CD14-positive monocyte (primary cell): ENCODE measurements around the gene SERPINE1. TPM values are rescaled to one million over a fixed set of nuclear protein-coding genes. Genes with fewer than 3 reads are reported as not detected.
A peak's percentile ranks its signal among the peaks of the same experiment; 100 is the strongest.

ENCODE experiments used
- DNase-seq, 3 donors: peaks; one replicate each; pipeline ENCODE4 v3.0.0-alpha.2; 2011 to 2022
- H2AFZ ChIP-seq: 2 replicates; pipeline ENCODE4 v1.6.0; 2012; ENCODE audit warnings: mild to moderate bottlenecking, low read depth, low read length, inconsistent platforms; ENCODE audit not compliant: insufficient read depth, poor library complexity, severe bottlenecking
- H3K27ac ChIP-seq, 2 donors: 1 replicate in 1 of 2; 2 replicates in 1 of 2; pipeline ENCODE4 v1.5.1; 2012 to 2013; ENCODE audit warnings: low read length in 2 of 2, control low read depth in 1 of 2, inconsistent platforms in 1 of 2, low read depth in 1 of 2, mild to moderate bottlenecking in 1 of 2
- H3K27me3 ChIP-seq, 2 donors: one replicate each; pipeline versions ENCODE4 v1.6.0 to v1.6.1; 2011 to 2013; ENCODE audit warnings: low read length in 2 of 2; ENCODE audit not compliant: control insufficient read depth in 2 of 2, insufficient read depth in 2 of 2
- H3K36me3 ChIP-seq, 2 donors: replicated peaks in 1 of 2; 1 replicate in 1 of 2; 2 replicates in 1 of 2; pipeline versions ENCODE4 v1.5.1 to v1.6.1; 2012 to 2013; ENCODE audit warnings: low read length in 2 of 2, control low read depth in 1 of 2, inconsistent platforms in 1 of 2, mild to moderate bottlenecking in 1 of 2; ENCODE audit not compliant: insufficient read depth in 2 of 2, control insufficient read depth in 1 of 2
- H3K4me1 ChIP-seq, 2 donors: 1 replicate in 1 of 2; 2 replicates in 1 of 2; pipeline versions ENCODE4 v1.5.1 to v1.6.1; 2012 to 2013; ENCODE audit warnings: low read length in 2 of 2, control low read depth in 1 of 2, inconsistent platforms in 1 of 2, mild to moderate bottlenecking in 1 of 2, moderate library complexity in 1 of 2; ENCODE audit not compliant: insufficient read depth in 2 of 2, control insufficient read depth in 1 of 2
- H3K4me2 ChIP-seq: replicated peaks from 2 replicates; pipeline ENCODE3; 2012; ENCODE audit warnings: low read length, moderate library complexity, mild to moderate bottlenecking; ENCODE audit not compliant: poor library complexity, severe bottlenecking; ENCODE audit errors: extremely low read depth
- H3K4me3 ChIP-seq, 3 experiments: fragments of 200-600 bp in 1 of 3; sonication (generic) in 1 of 3; replicated peaks in 1 of 3; 1 replicate in 2 of 3; 2 replicates in 1 of 3; pipeline ENCODE4 v1.5.1; 2011 to 2013; ENCODE audit warnings: low read length in 3 of 3, mild to moderate bottlenecking in 3 of 3, control low read depth in 2 of 3, low read depth in 2 of 3, inconsistent platforms in 1 of 3, moderate library complexity in 1 of 3
- H3K79me2 ChIP-seq: 2 replicates; pipeline ENCODE4 v1.6.0; 2012; ENCODE audit warnings: mild to moderate bottlenecking, control low read depth, inconsistent platforms, low read length, moderate library complexity; ENCODE audit not compliant: insufficient read depth
- H3K9ac ChIP-seq: 2 replicates; pipeline ENCODE4 v1.6.0; 2017; ENCODE audit warnings: low read length, mild to moderate bottlenecking; ENCODE audit not compliant: insufficient read depth, poor library complexity, severe bottlenecking
- H3K9me3 ChIP-seq, 2 donors: replicated peaks in 1 of 2; 1 replicate in 1 of 2; 2 replicates in 1 of 2; pipeline versions ENCODE4 v1.5.1 to v1.6.1; 2012 to 2013; ENCODE audit warnings: low read length in 2 of 2, control low read depth in 1 of 2; ENCODE audit not compliant: control insufficient read depth in 1 of 2, insufficient read depth in 1 of 2
- H4K20me1 ChIP-seq: 2 replicates; pipeline ENCODE4 v1.6.0; 2012; ENCODE audit warnings: mild to moderate bottlenecking, low read length, control low read depth, moderate library complexity; ENCODE audit not compliant: insufficient read depth
- H3K27ac Mint-ChIP-seq, 7 donors: one replicate each; pipeline ENCODE4 v1.8.0; 2020; ENCODE audit warnings: mild to moderate bottlenecking in 7 of 7, mixed read lengths in 7 of 7, moderate library complexity in 6 of 7, inconsistent platforms in 2 of 7
- H3K27me3 Mint-ChIP-seq, 3 donors: one replicate each; pipeline ENCODE4 v1.8.0; 2021 to 2022; ENCODE audit warnings: low read depth in 3 of 3, mild to moderate bottlenecking in 3 of 3, mixed read lengths in 3 of 3, moderate library complexity in 3 of 3, inconsistent platforms in 1 of 3
- H3K36me3 Mint-ChIP-seq, 2 donors: one replicate each; pipeline ENCODE4 v1.8.0; 2020; ENCODE audit warnings: mixed read lengths in 2 of 2, inconsistent platforms in 1 of 2, mild to moderate bottlenecking in 1 of 2
- H3K4me1 Mint-ChIP-seq: one replicate; pipeline ENCODE4 v1.8.0; 2020; ENCODE audit warnings: mild to moderate bottlenecking, mixed read lengths
- H3K4me3 Mint-ChIP-seq, 2 donors: one replicate each; pipeline ENCODE4 v1.8.0; 2020; ENCODE audit warnings: mild to moderate bottlenecking in 2 of 2, mixed read lengths in 2 of 2, moderate library complexity in 1 of 2
- H3K9me3 Mint-ChIP-seq, 7 donors: one replicate each; pipeline ENCODE4 v1.8.0; 2020 to 2022; ENCODE audit warnings: mixed read lengths in 7 of 7, mild to moderate bottlenecking in 6 of 7, moderate library complexity in 6 of 7, inconsistent platforms in 2 of 7
- CTCF ChIP-seq: fragments of 200-600 bp; IDR thresholded peaks from one replicate; pipeline ENCODE4 v1.8.0; 2022; ENCODE audit warnings: antibody characterized with exemption, mild to moderate bottlenecking
- WGBS: methylation state at CpG from one replicate; pipeline ENCODE4 v1.1.5; 2013; ENCODE audit warnings: missing lambda C conversion rate; ENCODE audit not compliant: insufficient coverage; 5-methylcytosine and 5-hydroxymethylcytosine counted together
- intact Hi-C, 2 donors: fragments of 100-400 bp; cut with micrococcal nuclease; formaldehyde crosslinking; loops; one replicate each; pipeline versions ENCODE4 v1.15.0 to v1.15.1; 2023
- polyA plus RNA-seq, 3 donors: library from polyadenylated mRNA; depleted of rRNA in 1 of 3; unstranded in 2 of 3; stranded (reverse) in 1 of 3; fragments of 300-500 nt in 2 of 3; fragments of >200 nt in 1 of 3; fragmentation: Illumina TruSeq in 2 of 3; gene quantifications; 1 replicate in 2 of 3; 2 replicates in 1 of 3; pipeline ENCODE4 v1.2.3, GENCODE V29; 2012 to 2021

Gene SERPINE1
- polyA plus RNA-seq, 3 donors: 0.07 to 0.21 (median 0.16) TPM

GRCh38 chr7:101172854-101173751 lies 46.2 kb downstream of the SERPINE1 start:
- intact Hi-C loops: no loop called here

More at GRCh38 chr7:101172854-101173751, 46.2 kb downstream of the SERPINE1 start:
- Histone ChIP-seq H3K4me1 (peaks cover 41 to 48% of the 10 kb centered on the region in 2 donors), H4K20me1 (no peaks in the 10 kb centered on the region), H3K36me3 (no peaks in the 10 kb centered on the region), H3K9me3 (peaks cover 5 to 44% of the 10 kb centered on the region in 2 donors), H2AFZ (no peak overlapping the region), H3K4me2 (peak overlapping the region; percentile 20), H3K27ac (no peak overlapping the region), H3K4me3 (no peak overlapping the region), H3K79me2 (no peaks in the 10 kb centered on the region), H3K27me3 (peaks cover 80 to 100% of the 10 kb centered on the region in 2 donors), H3K9ac (no peak overlapping the region)
- no peak for TF ChIP-seq CTCF
- Mint-ChIP-seq H3K27me3 (peaks cover 98 to 100% (median 99%) of the 10 kb centered on the region in 3 donors), H3K4me3 (peak overlapping the region in 1 of 2 donors; percentile 87), H3K4me1 (peaks cover 50% of the 10 kb centered on the region), H3K27ac (peak overlapping the region in 1 of 7 donors; percentile 7), H3K36me3 (peaks cover 10 to 30% of the 10 kb centered on the region in 2 donors), H3K9me3 (peaks cover 6 to 51% (median 28%) of the 10 kb centered on the region in 7 donors)
- under 1% methylated on average over 48 of the region's 53 CpGs for WGBS
- DNase-seq: peak in 1 of 3 donors; percentile 62
